KG1 (cell line): Measurements from ENCODE around the gene ZIC1.

Experiments
- DNase-seq: peaks from one replicate; lab custom pipeline; 2025; lab: John Stamatoyannopoulos, UW

The ZIC1 gene

DNA sequence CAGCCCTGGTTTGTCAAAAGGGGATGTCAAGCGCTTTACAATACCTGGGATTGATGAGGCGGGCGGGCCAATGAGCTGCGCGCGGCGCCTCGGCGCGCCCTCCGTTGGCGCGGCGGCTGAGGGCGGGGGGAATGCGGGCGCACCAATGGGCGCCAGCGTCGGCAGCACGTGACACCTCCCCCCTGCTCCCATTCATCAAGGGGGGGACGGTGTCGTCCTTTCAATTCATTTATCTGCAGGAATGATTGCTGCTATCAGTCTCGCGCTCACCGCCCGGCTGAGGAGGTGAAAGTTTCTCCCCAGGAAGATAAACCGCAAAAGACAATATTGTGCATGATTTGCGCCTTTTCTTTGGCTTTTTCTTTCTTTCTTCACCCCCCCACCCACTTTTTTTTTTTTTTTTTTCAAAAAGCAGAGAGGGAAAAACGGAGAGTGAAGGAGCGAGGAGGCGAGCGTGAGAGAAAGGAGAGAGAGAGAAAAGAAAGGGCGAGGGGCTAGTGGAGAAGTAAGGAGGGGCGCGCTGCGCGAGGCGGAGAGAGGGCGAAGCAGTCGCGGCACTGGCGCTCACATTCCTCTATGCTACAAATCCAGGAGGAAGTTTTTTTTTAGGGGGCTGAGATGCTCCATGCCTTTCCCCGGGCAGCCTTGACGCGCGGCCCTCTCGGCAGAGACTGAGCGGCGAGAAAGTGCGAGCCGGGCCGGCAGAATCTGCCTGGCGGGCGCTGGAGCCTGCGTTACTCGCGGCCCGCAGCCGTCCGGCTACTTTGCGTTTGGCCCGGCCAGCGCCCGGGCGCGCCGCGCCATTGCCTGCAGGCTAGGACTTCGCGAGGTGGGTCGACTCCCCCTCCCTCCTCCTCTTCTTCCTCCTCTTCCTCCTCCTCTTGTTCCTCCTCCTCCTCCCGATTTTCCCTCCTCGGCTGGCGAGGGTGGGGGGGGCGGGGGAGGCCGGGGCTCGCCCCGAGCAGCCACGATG is at the start of gene ZIC1:
Gene ZIC1 (plus strand): TSS at position 223 of the 973 bp plus-strand sequence. CDS start 748 bp downstream, at position 971.
- DNase-seq, result no peak

GRCh38 chr3:147360051-147360439 is 49.1 kb upstream of the ZIC1 start:
- no peak for DNase-seq

- DNase-seq, result no peak
Observed at GRCh38 chr3:147360646-147361453, 48.3 kb upstream of the ZIC1 start.

- no peak for DNase-seq
Observed at GRCh38 chr3:147361454-147362420, 47.4 kb upstream of the ZIC1 start.

DNA sequence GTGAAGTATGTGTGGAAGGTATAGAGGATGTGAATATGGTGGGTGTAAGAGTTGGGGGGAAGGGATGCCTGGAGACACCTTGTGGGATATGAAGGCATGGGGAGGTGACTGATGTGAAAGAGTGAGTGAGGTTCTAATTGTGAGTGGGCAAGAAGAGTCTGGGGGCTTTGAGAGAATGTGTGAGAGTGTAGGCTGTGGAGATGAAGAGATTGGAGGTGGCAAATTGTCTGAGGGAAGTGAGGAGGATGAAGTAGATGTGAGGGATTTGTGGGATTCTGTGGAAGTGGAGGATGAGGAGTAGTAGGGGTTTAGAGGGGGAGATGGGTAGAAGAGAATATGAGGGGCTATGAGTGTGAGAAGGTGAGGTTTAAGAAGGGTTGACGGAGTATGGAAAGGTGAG is 44.4 kb upstream of the ZIC1 start:
- DNase-seq, result no peak

DNA sequence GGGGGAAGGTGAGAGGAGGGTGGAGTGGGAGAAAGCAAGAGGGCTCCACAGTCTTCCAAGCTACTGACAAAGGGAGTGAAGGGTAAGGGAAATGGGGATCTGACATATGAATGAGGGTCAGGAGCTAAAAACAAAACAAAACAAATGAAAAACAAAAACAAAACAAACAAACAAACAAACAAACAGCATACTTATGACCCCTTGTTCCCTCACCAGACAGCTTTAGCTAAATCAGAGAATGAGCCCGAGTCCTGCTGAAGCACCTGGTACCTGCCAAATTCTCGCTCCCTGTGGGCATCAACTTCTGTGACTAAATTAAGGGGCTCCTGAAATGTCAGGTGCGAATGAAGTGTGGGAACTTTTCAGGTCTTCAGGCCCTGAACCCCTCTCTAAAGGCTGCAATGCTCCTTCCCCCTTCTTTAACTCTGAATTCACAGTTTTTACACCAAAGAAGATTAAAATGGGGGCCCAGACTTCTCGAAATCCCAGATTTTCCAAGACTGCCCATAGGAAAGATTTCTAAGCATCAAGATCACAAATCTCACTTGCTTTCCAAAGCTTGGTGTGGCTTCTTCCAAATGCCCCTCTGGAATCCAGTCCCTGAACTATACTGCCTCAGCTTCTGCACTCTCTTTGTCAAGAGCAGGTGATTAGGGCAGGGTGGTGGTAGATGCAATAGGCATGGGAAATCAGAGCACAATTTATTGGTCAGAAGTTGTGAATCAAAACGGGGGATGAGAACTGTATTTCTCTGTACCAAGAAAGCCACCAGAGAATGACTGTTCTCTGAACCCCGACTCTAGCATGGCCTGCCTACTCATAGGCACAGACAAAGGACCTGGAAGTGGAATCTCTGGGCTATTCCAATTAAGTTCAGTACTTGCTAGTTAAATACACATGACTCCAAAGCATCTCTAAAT is 43.7 kb upstream of the ZIC1 start:
- no peak for DNase-seq

DNA sequence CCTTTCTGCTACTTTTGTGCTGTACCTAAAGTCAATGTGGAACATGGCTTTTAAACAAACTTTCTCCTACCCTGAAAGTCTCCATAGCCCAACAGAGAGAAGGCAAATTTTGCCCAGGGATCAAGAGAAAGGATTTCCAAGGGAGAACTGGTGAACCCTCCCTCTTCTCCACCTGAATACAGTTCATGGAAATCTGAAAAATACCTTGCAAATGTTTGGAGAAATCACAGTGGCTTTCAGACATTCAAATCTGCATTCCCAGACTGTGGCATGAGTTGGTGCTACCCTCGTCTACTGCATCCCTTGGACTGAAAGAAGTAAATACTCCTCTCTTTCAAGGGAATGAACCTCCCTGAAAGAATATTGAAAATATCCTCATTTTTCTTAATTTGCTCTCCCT is 41.5 kb upstream of the ZIC1 start:
- DNase-seq, result no peak

DNA sequence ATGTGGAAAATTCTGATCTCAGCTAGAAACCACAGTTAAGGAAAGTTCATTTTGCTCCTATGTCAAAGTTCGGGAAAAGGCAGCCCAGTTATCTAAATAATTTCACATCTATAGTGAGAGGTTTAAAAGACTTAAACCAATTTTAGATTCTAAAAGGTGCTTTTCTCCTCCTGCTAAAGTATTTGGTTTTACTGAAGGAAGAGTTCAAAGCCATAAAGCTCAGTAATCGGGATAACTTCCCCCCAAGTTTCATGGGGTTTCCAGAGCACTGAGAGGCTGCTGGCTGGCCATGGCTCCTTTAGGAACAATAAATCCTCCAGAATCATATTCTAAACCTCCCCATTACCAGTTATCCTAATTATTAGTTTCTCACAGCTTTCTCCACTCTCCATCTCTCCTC is 41.0 kb upstream of the ZIC1 start:
- DNase-seq, result no peak

- no peak for DNase-seq
Observed at GRCh38 chr3:147368561-147369221, 40.5 kb upstream of the ZIC1 start.

- no peak for DNase-seq
Observed at GRCh38 chr3:147369231-147369630, 39.9 kb upstream of the ZIC1 start.

GRCh38 chr3:147369661-147370123 is 39.5 kb upstream of the ZIC1 start:
- DNase-seq, result no peak

GRCh38 chr3:147370349-147370748 is 38.8 kb upstream of the ZIC1 start:
- DNase-seq, result no peak

GRCh38 chr3:147371140-147371539 is 38.0 kb upstream of the ZIC1 start:
- no peak for DNase-seq

GRCh38 chr3:147371771-147372340 is 37.3 kb upstream of the ZIC1 start:
- no peak for DNase-seq

DNA sequence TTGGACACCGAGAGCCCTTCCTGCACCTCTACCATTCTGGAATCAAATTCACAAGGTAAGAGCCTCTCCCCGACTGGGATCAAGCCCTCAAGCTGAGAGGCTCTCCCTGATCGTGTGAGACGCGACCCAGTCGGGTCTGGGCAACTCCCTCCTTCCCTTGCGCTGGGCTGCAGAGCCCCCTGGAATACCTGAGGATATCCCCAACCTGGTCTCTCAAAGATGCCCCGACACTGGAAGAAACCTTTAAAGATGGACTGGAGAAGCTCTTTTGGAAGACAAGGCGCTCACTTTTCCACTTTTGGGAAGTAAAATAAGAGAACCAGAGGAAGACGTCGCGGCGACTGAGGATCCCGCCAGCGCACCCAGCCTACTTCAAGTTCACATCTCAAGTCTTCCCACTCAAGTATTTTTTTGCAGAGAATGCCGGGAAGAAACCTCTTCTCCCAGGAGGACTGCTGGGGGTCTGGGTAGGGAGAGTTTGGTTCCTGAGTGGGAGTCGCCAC is 36.6 kb upstream of the ZIC1 start:
- no peak for DNase-seq

- no peak for DNase-seq
Observed at GRCh38 chr3:147373301-147373700, 35.9 kb upstream of the ZIC1 start.

DNA sequence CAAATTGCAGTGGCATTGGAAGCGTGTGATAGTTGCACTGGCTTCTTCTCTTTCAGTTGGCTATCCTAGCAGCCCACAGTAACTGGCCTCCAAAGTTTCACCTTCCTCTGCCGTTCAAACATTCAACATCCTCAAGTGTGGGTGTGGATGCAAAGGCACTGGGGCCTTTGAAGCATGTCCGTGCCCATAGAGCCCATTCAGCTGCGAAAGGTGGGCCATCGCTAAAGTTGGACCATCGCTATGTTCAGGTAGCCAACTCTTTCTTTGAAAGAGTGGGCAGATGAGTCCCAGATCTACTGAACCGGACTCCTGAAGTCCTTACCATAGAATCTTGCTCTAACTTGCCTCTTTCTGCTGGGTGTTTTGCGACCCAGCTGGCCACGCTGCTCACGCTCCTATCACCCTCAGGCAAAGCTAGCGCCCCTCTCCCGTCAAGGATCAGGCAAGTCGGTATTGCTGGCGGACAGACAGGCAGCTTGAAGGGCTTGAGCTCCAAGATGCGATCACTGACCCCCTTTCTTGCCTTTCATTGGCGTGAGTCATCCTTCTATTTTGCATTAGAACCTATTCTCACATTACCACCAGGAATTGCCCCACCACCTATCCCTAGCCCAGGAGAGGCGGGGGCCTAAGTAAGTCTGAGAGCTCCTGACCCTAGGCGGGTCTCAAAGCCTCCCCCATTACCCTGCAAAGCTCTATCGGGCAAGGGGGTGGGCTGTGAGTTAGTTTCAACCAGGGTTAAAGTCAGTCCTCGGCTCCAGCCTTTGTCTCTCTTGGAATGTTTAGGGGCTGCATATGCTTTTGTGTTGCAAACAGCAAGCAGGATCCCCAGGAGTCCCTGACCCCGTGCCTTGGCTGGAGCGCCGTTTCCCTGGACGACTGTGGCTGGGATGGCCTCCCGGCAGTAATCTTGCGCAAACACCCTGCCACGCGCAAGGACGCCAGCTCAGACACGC is 31.5 kb upstream of the ZIC1 start:
- no peak for DNase-seq

- DNase-seq, result no peak
Observed at GRCh38 chr3:147379651-147380050, 29.5 kb upstream of the ZIC1 start.
